HEK293 (cell line): ENCODE measurements around the gene L2HGDH.

Experiments used
- CTCF ChIP-seq: fragments of 450-650 bp; formaldehyde crosslinking; IDR thresholded peaks from 2 replicates; pipeline ENCODE4 v1.5.1; 2016; ENCODE audit warnings: missing biosample characterization, missing genetic modification characterization
- GLIS1 ChIP-seq: fragments of 450-650 bp; formaldehyde crosslinking; IDR thresholded peaks from 2 replicates; pipeline ENCODE4 v1.5.1; 2016; ENCODE audit warnings: missing biosample characterization, missing genetic modification characterization
- HOXA7 ChIP-seq: sonication (generic); formaldehyde crosslinking; IDR thresholded peaks from 2 replicates; pipeline ENCODE4 v1.8.1; 2022; ENCODE audit warnings: missing genetic modification reagents, borderline replicate concordance
- IKZF3 ChIP-seq: fragments of 450-650 bp; IDR thresholded peaks from 2 replicates; pipeline ENCODE4 v1.5.0; 2018; ENCODE audit warnings: missing biosample characterization, mild to moderate bottlenecking, missing genetic modification characterization, moderate library complexity
- KLF8 ChIP-seq: fragments of 450-650 bp; formaldehyde crosslinking; IDR thresholded peaks from 2 replicates; pipeline ENCODE4 v1.5.1; 2016; ENCODE audit warnings: missing biosample characterization, missing genetic modification characterization
- PRDM6 ChIP-seq: fragments of 450-650 bp; formaldehyde crosslinking; IDR thresholded peaks from 2 replicates; pipeline ENCODE4 v1.5.1; 2017; ENCODE audit warnings: missing biosample characterization, missing genetic modification characterization
- REPIN1 ChIP-seq: fragments of 450-650 bp; formaldehyde crosslinking; IDR thresholded peaks from 2 replicates; pipeline ENCODE4 v1.5.1; 2017; ENCODE audit warnings: missing biosample characterization, missing genetic modification characterization, low read depth
- SP7 ChIP-seq: fragments of 450-650 bp; formaldehyde crosslinking; IDR thresholded peaks from 2 replicates; pipeline ENCODE4 v1.5.1; 2016; ENCODE audit warnings: missing biosample characterization, missing genetic modification characterization
- TCF7L2 ChIP-seq: IDR thresholded peaks from 2 replicates; pipeline ENCODE4 v1.6.1; 2011; ENCODE audit warnings: low read depth, mild to moderate bottlenecking, inconsistent platforms, low read length, moderate library complexity, borderline replicate concordance
- ZEB2 ChIP-seq: fragments of 450-650 bp; formaldehyde crosslinking; IDR thresholded peaks from 2 replicates; pipeline ENCODE4 v1.5.1; 2016; ENCODE audit warnings: missing biosample characterization, missing genetic modification characterization
- ZFHX2 ChIP-seq: fragments of 450-650 bp; formaldehyde crosslinking; conservative IDR thresholded peaks from 2 replicates; pipeline ENCODE4 v1.5.1; 2016; ENCODE audit warnings: missing biosample characterization, missing genetic modification characterization
- ZNF114 ChIP-seq: fragments of 450-650 bp; formaldehyde crosslinking; IDR thresholded peaks from 2 replicates; pipeline ENCODE4 v1.5.0; 2017; ENCODE audit warnings: missing biosample characterization, missing genetic modification characterization
- ZNF121 ChIP-seq: fragments of 450-650 bp; formaldehyde crosslinking; IDR thresholded peaks from 2 replicates; pipeline ENCODE4 v1.5.1; 2016; ENCODE audit warnings: missing biosample characterization, missing genetic modification characterization
- ZNF16 ChIP-seq: fragments of 450-650 bp; formaldehyde crosslinking; IDR thresholded peaks from 2 replicates; pipeline ENCODE4 v1.5.1; 2016; ENCODE audit warnings: low read depth, missing biosample characterization, missing genetic modification characterization
- ZNF292 ChIP-seq: fragments of 450-650 bp; formaldehyde crosslinking; IDR thresholded peaks from 2 replicates; pipeline ENCODE4 v1.5.1; 2016; ENCODE audit warnings: low read depth, missing biosample characterization, missing genetic modification characterization, borderline replicate concordance
- ZNF354C ChIP-seq: fragments of 450-650 bp; formaldehyde crosslinking; IDR thresholded peaks from 2 replicates; pipeline ENCODE4 v1.5.1; 2016; ENCODE audit warnings: missing biosample characterization, missing genetic modification characterization, low read depth, borderline replicate concordance
- ZNF394 ChIP-seq: fragments of 450-650 bp; formaldehyde crosslinking; IDR thresholded peaks from 2 replicates; pipeline ENCODE4 v1.5.1; 2016; ENCODE audit warnings: missing biosample characterization, missing genetic modification characterization, mild to moderate bottlenecking, moderate library complexity, borderline replicate concordance
- ZNF488 ChIP-seq: fragments of 450-650 bp; formaldehyde crosslinking; IDR thresholded peaks from 2 replicates; pipeline ENCODE4 v1.5.1; 2016; ENCODE audit warnings: missing biosample characterization, missing genetic modification characterization
- ZNF513 ChIP-seq: fragments of 450-650 bp; IDR thresholded peaks from 2 replicates; pipeline ENCODE4 v1.5.1; 2018; ENCODE audit warnings: missing biosample characterization, missing genetic modification characterization
- ZNF585B ChIP-seq: fragments of 450-650 bp; formaldehyde crosslinking; IDR thresholded peaks from 2 replicates; pipeline ENCODE4 v1.5.1; 2016; ENCODE audit warnings: missing biosample characterization, missing genetic modification characterization
- ZNF600 ChIP-seq: fragments of 450-650 bp; formaldehyde crosslinking; IDR thresholded peaks from 2 replicates; pipeline ENCODE4 v1.5.1; 2016; ENCODE audit warnings: missing biosample characterization, missing genetic modification characterization
- ZNF610 ChIP-seq: fragments of 450-650 bp; formaldehyde crosslinking; IDR thresholded peaks from 2 replicates; pipeline ENCODE4 v1.5.1; 2016; ENCODE audit warnings: missing biosample characterization, missing genetic modification characterization, borderline replicate concordance
- ZNF639 ChIP-seq: fragments of 450-650 bp; formaldehyde crosslinking; IDR thresholded peaks from 2 replicates; pipeline ENCODE4 v1.5.1; 2016; ENCODE audit warnings: missing biosample characterization, missing genetic modification characterization
- ZNF692 ChIP-seq: fragments of 450-650 bp; formaldehyde crosslinking; IDR thresholded peaks from 2 replicates; pipeline ENCODE4 v1.5.1; 2016; ENCODE audit warnings: missing biosample characterization, missing genetic modification characterization
- ZSCAN4 ChIP-seq: fragments of 450-650 bp; formaldehyde crosslinking; IDR thresholded peaks from 2 replicates; pipeline ENCODE4 v1.5.1; 2017; ENCODE audit warnings: missing biosample characterization, missing genetic modification characterization
- ZSCAN5A ChIP-seq: fragments of 450-650 bp; formaldehyde crosslinking; IDR thresholded peaks from 2 replicates; pipeline ENCODE4 v1.5.1; 2016; ENCODE audit warnings: missing biosample characterization, missing genetic modification characterization
- ZXDB ChIP-seq: fragments of 450-650 bp; formaldehyde crosslinking; IDR thresholded peaks from 2 replicates; pipeline ENCODE4 v1.5.1; 2016; ENCODE audit warnings: missing biosample characterization, missing genetic modification characterization

L2HGDH gene

GRCh38 chr14:50311972-50312733 is at the start of gene L2HGDH, which contains the start of gene DMAC2L (continued):
- TF ChIP-seq ZNF121 (tag by site-specific recombination): no peak
- peak; percentile 74 for TF ChIP-seq ZNF600 (tag by site-specific recombination)
- no peak for TF ChIP-seq HOXA7 (CRISPR knock-in tag)
- TF ChIP-seq ZXDB: peak; percentile 77
- peak; percentile 64; the same call in 1 of the 2 replicates for TF ChIP-seq SP7 (tag by site-specific recombination)
- TF ChIP-seq CTCF (tag by site-specific recombination): peak; percentile 96
- TF ChIP-seq ZNF114: no peak
- TF ChIP-seq ZSCAN5A (tag by site-specific recombination): no peak
- TF ChIP-seq ZNF610 (tag by site-specific recombination): peak; percentile 43; the same call in 1 of the 2 replicates
- no peak for TF ChIP-seq IKZF3 (tag by site-specific recombination)
- peak; percentile 48; the same call in 1 of the 2 replicates for TF ChIP-seq ZNF394
- TF ChIP-seq ZNF692 (tag by site-specific recombination): peak; percentile 67; the same call in 1 of the 2 replicates
- peak; percentile 67 for TF ChIP-seq ZFHX2 (tag by site-specific recombination)
- no peak for TF ChIP-seq PRDM6 (tag by site-specific recombination)
- TF ChIP-seq ZNF292 (tag by site-specific recombination): no peak
- no peak for TF ChIP-seq ZNF513 (tag by site-specific recombination)
- TF ChIP-seq REPIN1 (tag by site-specific recombination): no peak
- no peak for TF ChIP-seq ZNF16 (tag by site-specific recombination)
- peak; percentile 93 for TF ChIP-seq GLIS1
- no peak for TF ChIP-seq ZNF639 (tag by site-specific recombination)
- no peak for TF ChIP-seq ZNF488 (tag by site-specific recombination)
- TF ChIP-seq ZNF585B (tag by site-specific recombination): no peak
- TF ChIP-seq KLF8 (tag by site-specific recombination): peak; percentile 94
- TF ChIP-seq ZEB2 (tag by site-specific recombination): peak; percentile 80; the same call in 1 of the 2 replicates
- TF ChIP-seq TCF7L2: no peak
- 0 out of 2 replicates have a peak, but pooled peaks have one; percentile 13 for TF ChIP-seq ZSCAN4
- no peak for TF ChIP-seq ZNF354C (tag by site-specific recombination)
